CD8-positive, alpha-beta memory T cell (primary cell): ENCODE data around the gene DNM3. TPM values are rescaled to one million over a fixed set of nuclear protein-coding genes. Genes with fewer than 3 reads are reported as not detected.

Experiments
- CTCF ChIA-PET: fragments of 350-600 bp; sonication (Branson Sonifier 250); formaldehyde crosslinking; loops from one replicate; lab custom pipeline; 2021; ENCODE audit warnings: antibody characterized with exemption; lab: Charles Lee
- POLR2A ChIA-PET: fragments of 350-600 bp; sonication (Branson Sonifier 250); formaldehyde crosslinking; loops from one replicate; lab custom pipeline; 2021; ENCODE audit warnings: antibody characterized with exemption; lab: Charles Lee
- DNase-seq, 5 donors: peaks; one replicate each; pipeline versions ENCODE4 v3.0.0 to v3.0.0-alpha.2; 2020 to 2022; ENCODE audit warnings: mixed read lengths in 1 of 5
- H3K27ac ChIP-seq: one replicate; pipeline ENCODE4 v1.7.0; 2013; ENCODE audit warnings: low read depth, mild to moderate bottlenecking, low read length, moderate library complexity
- H3K27me3 ChIP-seq: 2 replicates; pipeline ENCODE4 v1.7.0; 2013; ENCODE audit warnings: low read length, mild to moderate bottlenecking; ENCODE audit not compliant: insufficient read depth, poor library complexity, severe bottlenecking
- H3K36me3 ChIP-seq: 2 replicates; pipeline ENCODE4 v1.7.0; 2013; ENCODE audit warnings: mild to moderate bottlenecking, low read length, moderate library complexity; ENCODE audit not compliant: insufficient read depth
- H3K4me1 ChIP-seq: 2 replicates; pipeline ENCODE4 v1.7.0; 2013; ENCODE audit warnings: mild to moderate bottlenecking, low read length, moderate library complexity; ENCODE audit not compliant: insufficient read depth
- H3K4me3 ChIP-seq: 2 replicates; pipeline ENCODE4 v1.7.0; 2013; ENCODE audit warnings: mild to moderate bottlenecking, low read length
- H3K9me3 ChIP-seq: 2 replicates; pipeline ENCODE4 v1.7.0; 2013; ENCODE audit warnings: mild to moderate bottlenecking, low read length
- H3K27ac Mint-ChIP-seq, 8 donors: one replicate each; pipeline ENCODE4 v1.8.0; 2020 to 2021; ENCODE audit warnings: mixed read lengths in 8 of 8, mild to moderate bottlenecking in 6 of 8, inconsistent platforms in 3 of 8, moderate library complexity in 3 of 8
- H3K27me3 Mint-ChIP-seq, 2 donors: one replicate each; pipeline ENCODE4 v1.8.0; 2020 to 2021; ENCODE audit warnings: mixed read lengths in 2 of 2, mild to moderate bottlenecking in 1 of 2, moderate library complexity in 1 of 2
- H3K36me3 Mint-ChIP-seq, 3 donors: one replicate each; pipeline ENCODE4 v1.8.0; 2020 to 2021; ENCODE audit warnings: mixed read lengths in 3 of 3, inconsistent platforms in 1 of 3, mild to moderate bottlenecking in 1 of 3
- H3K4me1 Mint-ChIP-seq, 3 donors: one replicate each; pipeline ENCODE4 v1.8.0; 2020 to 2021; ENCODE audit warnings: mixed read lengths in 3 of 3, inconsistent platforms in 1 of 3, mild to moderate bottlenecking in 1 of 3
- H3K4me3 Mint-ChIP-seq, 7 donors: one replicate each; pipeline ENCODE4 v1.8.0; 2020 to 2021; ENCODE audit warnings: mixed read lengths in 7 of 7, mild to moderate bottlenecking in 6 of 7, moderate library complexity in 4 of 7, inconsistent platforms in 2 of 7
- H3K9me3 Mint-ChIP-seq, 5 donors: one replicate each; pipeline ENCODE4 v1.8.0; 2020 to 2022; ENCODE audit warnings: mixed read lengths in 5 of 5, mild to moderate bottlenecking in 3 of 5, moderate library complexity in 2 of 5, inconsistent platforms in 1 of 5
- polyA plus RNA-seq: library from polyadenylated mRNA; unstranded; fragments of 300-500 nt; fragmentation: Illumina TruSeq; gene quantifications from one replicate; pipeline ENCODE4 v1.2.3, GENCODE V29; 2021
- total RNA-seq, 2 experiments: library from RNA; stranded (reverse); gene quantifications; one replicate each; pipeline ENCODE4 v1.2.3, GENCODE V29; 2021

The DNM3 gene
- total and polyA plus RNA-seq, 3 experiments from 2014 or later, result 0.29 to 0.64 (median 0.59) TPM

DNA sequence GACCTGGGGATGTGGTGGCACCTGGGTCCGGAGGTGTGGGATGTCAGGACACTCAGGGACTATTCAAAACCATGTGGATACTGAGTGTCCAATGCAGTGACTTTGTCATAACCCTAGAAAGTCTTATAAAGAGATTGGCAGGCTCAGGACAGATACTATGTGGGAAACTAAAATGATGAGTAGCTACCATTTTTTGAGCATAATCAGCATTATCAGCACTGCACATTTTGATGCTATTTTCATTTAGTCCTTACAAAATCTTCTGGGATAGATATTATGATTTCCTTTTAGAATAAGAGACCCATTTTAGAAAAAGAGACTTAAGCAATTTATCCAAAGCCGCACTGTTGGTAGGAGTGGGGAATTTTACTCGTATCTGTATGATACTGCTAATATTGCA is 93.4 kb downstream of the DNM3 start:
- no peak for DNase-seq
- H3K36me3 ChIP-seq, result no peaks in the 10 kb centered on the region
- Mint-ChIP-seq H3K4me1 (no peaks in the 10 kb centered on the region), H3K9me3 (no peaks in the 10 kb centered on the region), H3K36me3 (no peaks in the 10 kb centered on the region), H3K27ac (no peak overlapping the region), H3K4me3 (no peak overlapping the region), H3K27me3 (peaks cover 4 to 6% of the 10 kb centered on the region in 2 donors)
- H3K4me3 ChIP-seq, result no peak overlapping the region
- ChIA-PET POLR2A (no interaction called here), CTCF (no interaction called here)
- no peaks in the 10 kb centered on the region for H3K9me3 ChIP-seq
- H3K27me3 ChIP-seq, result no peaks in the 10 kb centered on the region
- H3K4me1 ChIP-seq, result no peaks in the 10 kb centered on the region
- H3K27ac ChIP-seq, result no peak overlapping the region

DNA sequence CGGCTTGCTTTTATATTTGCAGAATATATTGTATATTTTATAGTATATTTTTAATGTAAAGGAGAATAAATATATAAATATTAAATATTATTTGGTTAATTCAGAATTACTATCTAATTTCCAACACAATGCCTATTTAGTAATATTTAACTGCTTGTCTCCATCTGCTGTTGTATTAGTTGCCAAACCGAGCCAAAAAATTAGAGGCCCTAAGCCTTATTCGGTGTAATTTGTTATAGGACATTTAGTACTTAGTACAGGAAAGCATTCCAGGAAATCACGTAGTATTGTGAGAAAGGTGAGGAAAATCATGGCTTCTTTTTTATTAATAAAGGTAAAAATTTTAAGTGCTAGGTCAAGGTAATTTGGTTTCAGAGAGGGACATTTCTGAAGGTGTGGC is 93.8 kb downstream of the DNM3 start:
- Histone ChIP-seq H3K36me3 (no peaks in the 10 kb centered on the region), H3K4me3 (no peak overlapping the region), H3K27ac (no peak overlapping the region), H3K4me1 (no peaks in the 10 kb centered on the region), H3K27me3 (no peaks in the 10 kb centered on the region), H3K9me3 (no peaks in the 10 kb centered on the region)
- Mint-ChIP-seq H3K27ac (no peak overlapping the region), H3K9me3 (no peaks in the 10 kb centered on the region), H3K4me3 (no peak overlapping the region), H3K27me3 (peaks cover 4 to 6% of the 10 kb centered on the region in 2 donors), H3K36me3 (no peaks in the 10 kb centered on the region), H3K4me1 (no peaks in the 10 kb centered on the region)
- ChIA-PET CTCF (no interaction called here), POLR2A (no interaction called here)
- no peak for DNase-seq

DNA sequence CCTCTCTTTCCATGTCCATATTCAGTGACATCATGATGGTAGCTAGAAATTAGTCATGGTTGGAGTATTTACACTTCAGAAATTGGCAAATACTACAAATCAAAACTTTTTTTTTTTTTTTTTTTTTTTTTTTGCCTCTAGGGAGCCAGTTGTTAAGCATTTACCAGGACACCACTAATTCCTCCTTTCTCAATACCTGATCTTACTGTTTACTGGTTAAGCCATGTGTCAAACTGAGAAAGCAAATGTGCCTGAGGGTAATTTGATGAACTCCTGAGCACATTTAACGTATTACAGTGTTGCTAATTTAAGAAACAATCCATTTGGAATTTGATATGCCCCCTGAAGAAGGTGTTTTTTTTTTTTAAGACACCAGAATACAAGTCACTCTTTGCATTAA is 94.4 kb downstream of the DNM3 start:
- Mint-ChIP-seq H3K4me1 (no peaks in the 10 kb centered on the region), H3K27me3 (peaks cover under 1 to 4% of the 10 kb centered on the region in 2 donors), H3K27ac (no peak overlapping the region), H3K4me3 (no peak overlapping the region), H3K36me3 (no peaks in the 10 kb centered on the region), H3K9me3 (no peaks in the 10 kb centered on the region)
- Histone ChIP-seq H3K27ac (no peak overlapping the region), H3K9me3 (no peaks in the 10 kb centered on the region), H3K36me3 (no peaks in the 10 kb centered on the region), H3K4me3 (no peak overlapping the region), H3K4me1 (no peaks in the 10 kb centered on the region), H3K27me3 (no peaks in the 10 kb centered on the region)
- POLR2A ChIA-PET, result no interaction called here
- no peak for DNase-seq
- CTCF ChIA-PET, result no interaction called here

DNA sequence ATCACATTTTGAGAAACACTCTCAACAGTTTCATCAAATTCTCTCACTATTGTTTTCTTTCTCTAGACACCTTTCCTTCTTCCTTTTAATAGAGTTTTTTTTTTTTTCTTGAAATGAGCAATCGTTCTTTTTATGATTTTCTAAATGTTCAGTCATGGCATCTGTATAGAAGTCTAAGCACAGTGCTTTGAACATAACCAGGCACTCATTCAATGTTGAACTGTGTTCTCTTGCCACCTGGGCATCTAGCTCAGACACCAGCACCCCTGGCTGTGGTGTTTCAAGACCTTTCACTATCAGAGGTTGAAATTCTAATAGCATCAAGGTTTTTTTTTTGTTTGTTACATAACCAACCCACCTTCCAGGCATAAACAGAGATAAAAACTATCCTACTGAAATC is 96.6 kb downstream of the DNM3 start:
- H3K4me3 ChIP-seq, result no peak overlapping the region
- no peaks in the 10 kb centered on the region for H3K4me1 ChIP-seq
- no peaks in the 10 kb centered on the region for H3K36me3 ChIP-seq
- no peak overlapping the region for H3K27ac ChIP-seq
- no peaks in the 10 kb centered on the region for H3K9me3 Mint-ChIP-seq
- peaks cover 2 to 11% of the 10 kb centered on the region in 2 donors for H3K27me3 Mint-ChIP-seq
- ChIA-PET POLR2A (no interaction called here), CTCF (no interaction called here)
- H3K36me3 Mint-ChIP-seq, result no peaks in the 10 kb centered on the region
- no peak overlapping the region for H3K4me3 Mint-ChIP-seq
- no peak overlapping the region for H3K27ac Mint-ChIP-seq
- DNase-seq, result no peak
- H3K27me3 ChIP-seq, result no peaks in the 10 kb centered on the region
- H3K4me1 Mint-ChIP-seq, result no peaks in the 10 kb centered on the region
- no peaks in the 10 kb centered on the region for H3K9me3 ChIP-seq

DNA sequence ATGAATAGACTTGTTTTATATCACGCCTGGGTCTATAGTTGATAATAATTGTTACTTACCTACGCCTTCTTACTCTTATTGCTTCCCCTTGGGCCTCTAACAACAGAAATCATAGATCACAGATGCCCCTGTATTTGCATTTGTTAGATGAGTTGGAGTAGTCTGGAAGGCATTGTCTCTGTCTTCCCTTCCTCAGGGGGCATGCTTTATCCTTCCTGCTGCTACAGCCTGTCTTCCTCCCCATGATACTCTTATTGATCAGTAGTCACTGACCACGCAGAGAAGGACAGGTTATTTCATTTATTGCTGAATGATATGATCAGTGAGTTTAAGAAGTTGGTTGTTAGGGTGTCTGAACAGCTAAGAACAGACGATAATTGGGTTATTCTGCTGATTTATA is 98.4 kb downstream of the DNM3 start:
- POLR2A ChIA-PET, result no interaction called here

DNA sequence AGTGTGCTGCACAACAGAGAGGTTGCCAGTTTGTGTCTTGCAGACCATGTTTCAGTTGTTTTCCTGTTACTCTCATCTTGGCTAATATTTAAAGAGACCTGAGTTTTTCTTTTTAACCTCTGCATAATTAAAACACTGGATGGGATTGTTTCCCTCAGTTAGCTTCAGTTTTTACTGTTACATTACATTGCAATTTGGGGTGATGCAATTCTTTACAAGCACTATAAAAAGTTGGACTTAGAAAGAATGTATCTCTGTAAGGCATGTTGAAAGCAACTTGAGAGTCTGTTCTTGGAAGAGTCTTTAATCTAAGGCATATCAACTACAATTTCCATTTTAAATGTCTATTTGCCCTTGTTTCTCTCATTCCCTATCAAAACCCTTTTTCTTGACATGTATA is 99.1 kb downstream of the DNM3 start:
- Histone ChIP-seq H3K36me3 (no peaks in the 10 kb centered on the region), H3K27ac (no peak overlapping the region), H3K4me3 (no peak overlapping the region), H3K4me1 (no peaks in the 10 kb centered on the region), H3K9me3 (no peaks in the 10 kb centered on the region), H3K27me3 (no peaks in the 10 kb centered on the region)
- Mint-ChIP-seq H3K27ac (no peak overlapping the region), H3K36me3 (peaks cover 0 to 6% (median 0%) of the 10 kb centered on the region in 3 donors), H3K27me3 (peaks cover 2 to 11% of the 10 kb centered on the region in 2 donors), H3K4me3 (no peak overlapping the region), H3K9me3 (no peaks in the 10 kb centered on the region), H3K4me1 (no peaks in the 10 kb centered on the region)
- DNase-seq, result no peak
- POLR2A ChIA-PET, result no interaction called here
- CTCF ChIA-PET, result no interaction called here

More for the DNA sequence above, 98.4 kb downstream of the DNM3 start:
- CTCF ChIA-PET, result no interaction called here
- Mint-ChIP-seq H3K4me3 (no peak overlapping the region), H3K27ac (no peak overlapping the region), H3K27me3 (peaks cover 2 to 11% of the 10 kb centered on the region in 2 donors), H3K9me3 (no peaks in the 10 kb centered on the region), H3K36me3 (peaks cover 0 to 6% (median 0%) of the 10 kb centered on the region in 3 donors), H3K4me1 (no peaks in the 10 kb centered on the region)
- Histone ChIP-seq H3K27me3 (no peaks in the 10 kb centered on the region), H3K9me3 (no peaks in the 10 kb centered on the region), H3K36me3 (no peaks in the 10 kb centered on the region), H3K4me1 (no peaks in the 10 kb centered on the region), H3K4me3 (no peak overlapping the region), H3K27ac (no peak overlapping the region)
- no peak for DNase-seq

DNA sequence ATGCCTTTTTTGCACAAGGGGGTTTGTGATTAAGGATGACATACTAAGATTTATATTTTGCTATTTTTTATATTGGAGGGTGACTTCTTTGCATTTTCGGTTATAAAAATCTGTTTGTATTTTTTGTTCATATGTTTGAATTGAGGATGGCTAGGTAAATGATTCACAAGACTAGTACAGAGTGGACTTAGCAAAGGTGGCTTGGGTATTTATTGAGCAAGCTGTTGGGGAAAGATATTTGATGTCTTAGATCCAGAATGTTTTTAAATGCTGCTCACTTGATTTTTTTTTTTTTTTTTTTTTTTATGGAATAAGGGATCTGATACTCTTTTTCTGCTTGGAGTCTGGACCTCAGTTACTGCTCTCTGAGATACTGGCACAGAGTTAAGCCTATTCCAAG is 100.6 kb downstream of the DNM3 start:
- H3K36me3 Mint-ChIP-seq, result peaks cover 0 to 6% (median 3%) of the 10 kb centered on the region in 3 donors
- Histone ChIP-seq H3K4me3 (no peak overlapping the region), H3K9me3 (no peaks in the 10 kb centered on the region), H3K27ac (no peak overlapping the region), H3K36me3 (no peaks in the 10 kb centered on the region), H3K27me3 (no peaks in the 10 kb centered on the region), H3K4me1 (no peaks in the 10 kb centered on the region)
- H3K4me3 Mint-ChIP-seq, result no peak overlapping the region
- H3K4me1 Mint-ChIP-seq, result no peaks in the 10 kb centered on the region
- H3K27ac Mint-ChIP-seq, result no peak overlapping the region
- no peaks in the 10 kb centered on the region for H3K9me3 Mint-ChIP-seq
- peaks cover 3 to 11% of the 10 kb centered on the region in 2 donors for H3K27me3 Mint-ChIP-seq
- CTCF ChIA-PET, result interaction anchor here (0.7 kb wide), 1 partner anchor 37 kb away, joined by 3 read pairs; no protein-coding TSS in a partner anchor
- no peak for DNase-seq
- POLR2A ChIA-PET, result no interaction called here

DNA sequence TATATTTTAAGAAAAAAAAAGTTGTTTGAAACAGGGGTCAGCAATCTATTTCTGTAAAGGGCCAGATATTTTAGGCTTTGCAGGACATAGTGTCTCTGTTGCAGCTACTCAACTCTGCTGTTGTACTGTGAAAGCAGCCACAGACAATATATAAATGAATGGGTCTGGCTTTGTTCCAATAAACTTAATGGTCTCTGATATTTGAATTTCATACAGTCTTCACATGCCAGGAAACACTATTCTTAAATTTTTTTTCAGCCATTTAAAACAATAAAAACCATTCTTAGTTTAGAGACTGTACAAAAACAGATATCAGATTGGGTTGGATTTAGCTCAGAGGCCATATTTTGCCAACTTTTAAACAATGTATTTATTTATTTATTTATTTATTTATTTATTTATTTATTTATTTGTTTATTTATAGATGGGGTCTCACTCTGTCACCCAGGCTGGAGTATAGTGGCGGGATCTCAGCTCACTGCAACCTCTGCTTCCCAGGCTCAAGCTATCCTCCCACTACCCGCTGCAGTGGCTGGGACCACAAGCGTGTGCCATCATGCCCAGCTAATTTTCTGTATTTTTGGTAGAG is 102.8 kb downstream of the DNM3 start:
- POLR2A ChIA-PET, result no interaction called here

More for the DNA sequence above, 102.8 kb downstream of the DNM3 start:
- no peak for DNase-seq
- Mint-ChIP-seq H3K4me1 (no peaks in the 10 kb centered on the region), H3K9me3 (no peaks in the 10 kb centered on the region), H3K36me3 (peaks cover 0 to 6% (median 3%) of the 10 kb centered on the region in 3 donors), H3K4me3 (no peak overlapping the region), H3K27ac (no peak overlapping the region), H3K27me3 (peaks cover 1 to 11% of the 10 kb centered on the region in 2 donors)
- Histone ChIP-seq H3K9me3 (no peaks in the 10 kb centered on the region), H3K27ac (no peak overlapping the region), H3K27me3 (no peaks in the 10 kb centered on the region), H3K36me3 (no peaks in the 10 kb centered on the region), H3K4me1 (no peaks in the 10 kb centered on the region), H3K4me3 (no peak overlapping the region)
- CTCF ChIA-PET, result no interaction called here
